GM12878 (cell line): ENCODE measurements around the gene SCUBE2. TPM values are rescaled to one million over a fixed set of nuclear protein-coding genes. Genes with fewer than 3 reads are reported as not detected.
A peak's percentile ranks its signal among the peaks of the same experiment; 100 is the strongest.

Experiments
- ATAC-seq: fragments of 200-7000 bp; cut with Tn5 transposase; 3 replicates; pipeline ENCODE4 v1.9.1; 2020; ENCODE audit warnings: mild to moderate bottlenecking, moderate library complexity
- BruUV-seq: library from RNA; stranded (reverse); fragments of 400-500 nt; replicated peaks from 2 replicates; lab custom pipeline; 2021; lab: Mats Ljungman, UMichigan
- CTCF ChIA-PET: fragments of 300-600 bp; sonication (Branson Sonifier 250); formaldehyde crosslinking; extraction: SDS; loops from one replicate; lab custom pipeline; 2021; ENCODE audit warnings: inconsistent platforms; lab: Yijun Ruan, JAX
- POLR2A ChIA-PET: fragments of 350-600 bp; formaldehyde crosslinking; extraction: SDS; loops from one replicate; lab custom pipeline; 2021; ENCODE audit warnings: inconsistent platforms; lab: Charles Lee
- RAD21 ChIA-PET: fragments of 300-600 bp; sonication (Branson Sonifier 250); formaldehyde crosslinking; loops from one replicate; lab custom pipeline; 2023; ENCODE audit warnings: antibody characterized with exemption; ENCODE audit not compliant: unreplicated experiment; lab: Charles Lee
- SMC1A ChIA-PET: fragments of 300-600 bp; sonication (Branson Sonifier 250); formaldehyde crosslinking; loops from one replicate; lab custom pipeline; 2023; ENCODE audit not compliant: unreplicated experiment, uncharacterized antibody; lab: Charles Lee
- DNase-seq: peaks from one replicate; pipeline ENCODE4 v3.0.0-alpha.2; 2011; ENCODE audit warnings: low read depth, low spot score
- FAIRE-seq: peaks from 3 replicates; lab custom pipeline; 2011; peaks lifted over from hg19 to GRCh38; lab: Jason Lieb, UNC
- H2AFZ ChIP-seq: 2 replicates; pipeline ENCODE4 v1.6.0; 2011; ENCODE audit warnings: low read depth, low read length, control low read depth; ENCODE audit not compliant: control insufficient read depth
- H3K27ac ChIP-seq: 2 replicates; pipeline ENCODE4 v1.5.1; 2011; ENCODE audit warnings: control low read depth; ENCODE audit not compliant: control insufficient read depth, insufficient read depth
- H3K27me3 ChIP-seq, 2 experiments: replicated peaks in 1 of 2; 2 replicates each; pipeline versions ENCODE4 v1.6.0 to v1.6.1; 2011; ENCODE audit warnings: low read length in 1 of 2; ENCODE audit not compliant: control insufficient read depth in 2 of 2, insufficient read depth in 2 of 2
- H3K36me3 ChIP-seq, 2 experiments: 2 replicates each; pipeline ENCODE4 v1.5.1; 2011; ENCODE audit warnings: low read length in 1 of 2; ENCODE audit not compliant: control insufficient read depth in 2 of 2, insufficient read depth in 2 of 2
- H3K4me1 ChIP-seq: 2 replicates; pipeline ENCODE4 v1.6.1; 2011; ENCODE audit warnings: mild to moderate bottlenecking, low read length, moderate library complexity, mixed read lengths; ENCODE audit not compliant: control insufficient read depth, insufficient read depth
- H3K4me2 ChIP-seq: 2 replicates; pipeline ENCODE4 v1.6.0; 2011; ENCODE audit warnings: control low read depth; ENCODE audit not compliant: control insufficient read depth, insufficient read depth
- H3K4me3 ChIP-seq: fragments of 200-600 bp; sonication (generic); 2 replicates; pipeline ENCODE4 v1.5.1; 2016
- H3K79me2 ChIP-seq: 2 replicates; pipeline ENCODE4 v1.6.0; 2011; ENCODE audit warnings: low read length; ENCODE audit not compliant: control insufficient read depth, insufficient read depth
- H3K9ac ChIP-seq: 2 replicates; pipeline ENCODE4 v1.8.0; 2011; ENCODE audit warnings: low read length, control low read depth, mixed read lengths; ENCODE audit not compliant: control insufficient read depth, insufficient read depth
- H3K9me3 ChIP-seq: replicated peaks from 3 replicates; pipeline ENCODE4 v1.5.1; 2011; ENCODE audit warnings: mild to moderate bottlenecking, low read length; ENCODE audit not compliant: control insufficient read depth, insufficient read depth
- H4K20me1 ChIP-seq: 2 replicates; pipeline ENCODE4 v1.6.0; 2011; ENCODE audit not compliant: control insufficient read depth, insufficient read depth
- ESRRA ChIP-seq: IDR thresholded peaks from 2 replicates; pipeline ENCODE4 v1.6.1; 2012; ENCODE audit warnings: mild to moderate bottlenecking, low read length, improper control_type of control experiment
- ETV6 ChIP-seq, 2 experiments: fragments of 450-650 bp in 1 of 2; IDR thresholded peaks in 1 of 2; conservative IDR thresholded peaks in 1 of 2; 2 replicates each; pipeline ENCODE4 v1.6.1; 2014; ENCODE audit warnings: antibody characterized with exemption in 1 of 2, borderline replicate concordance in 1 of 2, low read depth in 1 of 2, mild to moderate bottlenecking in 1 of 2, moderate library complexity in 1 of 2
- IKZF1 ChIP-seq: fragments of 450-650 bp; conservative IDR thresholded peaks from 2 replicates; pipeline ENCODE4 v1.6.1; 2017; ENCODE audit warnings: antibody characterized with exemption, mild to moderate bottlenecking
- PAX5 ChIP-seq: IDR thresholded peaks from 2 replicates; pipeline ENCODE4 v1.6.1; 2011; ENCODE audit warnings: low read depth, low read length, borderline replicate concordance
- POLR2A ChIP-seq: IDR thresholded peaks from 2 replicates; pipeline ENCODE4 v1.6.1; 2011; ENCODE audit warnings: low read depth, mild to moderate bottlenecking, low read length
- PRDM15 ChIP-seq: fragments of 450-650 bp; formaldehyde crosslinking; IDR thresholded peaks from 2 replicates; pipeline ENCODE4 v1.4.0; 2020; ENCODE audit warnings: mild to moderate bottlenecking, moderate library complexity
- SREBF1 ChIP-seq: IDR thresholded peaks from 2 replicates; pipeline ENCODE4 v1.6.1; 2012; ENCODE audit warnings: mild to moderate bottlenecking, low read length
- ZSCAN29 ChIP-seq: fragments of 450-650 bp; IDR thresholded peaks from 2 replicates; pipeline ENCODE4 v1.6.1; 2017; ENCODE audit warnings: mild to moderate bottlenecking, moderate library complexity
- WGBS: methylation state at CpG from one replicate; pipeline ENCODE4 v1.1.6; 2016; ENCODE audit warnings: low lambda C conversion rate; ENCODE audit not compliant: insufficient replicate concordance, insufficient coverage; ENCODE audit errors: missing lambda C conversion rate; 5-methylcytosine and 5-hydroxymethylcytosine counted together
- in situ Hi-C: fragments of 300-500 bp; cut with MboI; formaldehyde crosslinking; loops from 9 replicates; pipeline ENCODE4 v1.14.3; 2018; ENCODE audit warnings: mixed read lengths
- intact Hi-C: fragments of 100-400 bp; cut with micrococcal nuclease; formaldehyde crosslinking; loops from one replicate; pipeline ENCODE4 v1.14.2; 2022; ENCODE audit not compliant: unreplicated experiment
- polyA plus RNA-seq, 11 experiments: library from polyadenylated mRNA; depleted of rRNA in 4 of 11; unstranded in 6 of 11; stranded (reverse) in 5 of 11; fragments of >200 nt; fragmentation: Nextera tagmentation in 4 of 11; fragmentation: Illumina TruSeq in 1 of 11; extraction: Ambion mirVana in 4 of 11; extraction: Trizol in 1 of 11; gene quantifications; 1 replicate in 1 of 11; 2 replicates in 10 of 11; pipeline versions ENCODE4 v1.2.1 to v1.2.3, GENCODE V29; 2011 to 2016; ENCODE audit warnings: inconsistent platforms in 2 of 11, missing spikeins in 2 of 11, low read depth in 1 of 11
- total RNA-seq, 4 experiments: library from RNA; depleted of rRNA in 3 of 4; stranded (reverse); fragments of >200 nt in 3 of 4; fragmentation: Illumina TruSeq in 1 of 4; extraction: Trizol in 1 of 4; gene quantifications; 2 replicates each; pipeline versions ENCODE4 v1.2.1 to v1.2.3, GENCODE V29; 2013 to 2021
- TF ChIP-seq, protein P1 (sequence below): fragments of 450-650 bp; formaldehyde crosslinking; IDR thresholded peaks from 2 replicates; pipeline ENCODE4 v1.4.0; 2022; ENCODE audit warnings: mild to moderate bottlenecking, moderate library complexity
- TF ChIP-seq, protein P2 (sequence below): fragments of 450-650 bp; IDR thresholded peaks from 2 replicates; pipeline ENCODE4 v1.6.1; 2017; ENCODE audit warnings: antibody characterized with exemption, mild to moderate bottlenecking, moderate library complexity

The SCUBE2 gene
- total and polyA plus RNA-seq, 10 of the 15 experiments (the other 5 are each of a cell fraction or from before 2014, with no cell fraction given) = 0.12 to 0.56 (median 0.31) TPM; not detected in 2

GRCh38 chr11:9014826-9015225, 76.6 kb downstream of the SCUBE2 start:
- Histone ChIP-seq H3K9me3 (no peaks in the 10 kb centered on the region), H3K9ac (no peak overlapping the region), H2AFZ (no peak overlapping the region), H3K27me3 (no peaks in the 10 kb centered on the region; a peak in 1 of 4 replicates), H3K4me3 (no peak overlapping the region), H3K4me2 (no peak overlapping the region), H3K36me3 (no peaks in the 10 kb centered on the region), H4K20me1 (no peaks in the 10 kb centered on the region), H3K27ac (no peak overlapping the region), H3K79me2 (no peaks in the 10 kb centered on the region), H3K4me1 (no peaks in the 10 kb centered on the region; the same call in none of the 2 replicates)
- no peak for TF ChIP-seq POLR2A
- TF ChIP-seq, protein P1, sequence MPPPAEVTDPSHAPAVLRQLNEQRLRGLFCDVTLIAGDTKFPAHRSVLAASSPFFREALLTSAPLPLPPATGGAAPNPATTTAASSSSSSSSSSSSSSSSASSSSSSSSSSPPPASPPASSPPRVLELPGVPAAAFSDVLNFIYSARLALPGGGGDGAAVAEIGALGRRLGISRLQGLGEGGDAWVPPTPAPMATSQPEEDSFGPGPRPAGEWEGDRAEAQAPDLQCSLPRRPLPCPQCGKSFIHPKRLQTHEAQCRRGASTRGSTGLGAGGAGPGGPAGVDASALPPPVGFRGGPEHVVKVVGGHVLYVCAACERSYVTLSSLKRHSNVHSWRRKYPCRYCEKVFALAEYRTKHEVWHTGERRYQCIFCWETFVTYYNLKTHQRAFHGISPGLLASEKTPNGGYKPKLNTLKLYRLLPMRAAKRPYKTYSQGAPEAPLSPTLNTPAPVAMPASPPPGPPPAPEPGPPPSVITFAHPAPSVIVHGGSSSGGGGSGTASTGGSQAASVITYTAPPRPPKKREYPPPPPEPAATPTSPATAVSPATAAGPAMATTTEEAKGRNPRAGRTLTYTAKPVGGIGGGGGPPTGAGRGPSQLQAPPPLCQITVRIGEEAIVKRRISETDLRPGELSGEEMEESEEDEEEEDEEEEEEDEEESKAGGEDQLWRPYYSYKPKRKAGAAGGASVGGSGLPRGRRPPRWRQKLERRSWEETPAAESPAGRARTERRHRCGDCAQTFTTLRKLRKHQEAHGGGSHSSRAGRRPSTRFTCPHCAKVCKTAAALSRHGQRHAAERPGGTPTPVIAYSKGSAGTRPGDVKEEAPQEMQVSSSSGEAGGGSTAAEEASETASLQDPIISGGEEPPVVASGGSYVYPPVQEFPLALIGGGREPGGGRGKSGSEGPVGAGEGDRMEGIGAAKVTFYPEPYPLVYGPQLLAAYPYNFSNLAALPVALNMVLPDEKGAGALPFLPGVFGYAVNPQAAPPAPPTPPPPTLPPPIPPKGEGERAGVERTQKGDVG = no peak
- no peak for TF ChIP-seq ESRRA
- TF ChIP-seq SREBF1 = no peak
- no peak for TF ChIP-seq IKZF1
- TF ChIP-seq, protein P2, sequence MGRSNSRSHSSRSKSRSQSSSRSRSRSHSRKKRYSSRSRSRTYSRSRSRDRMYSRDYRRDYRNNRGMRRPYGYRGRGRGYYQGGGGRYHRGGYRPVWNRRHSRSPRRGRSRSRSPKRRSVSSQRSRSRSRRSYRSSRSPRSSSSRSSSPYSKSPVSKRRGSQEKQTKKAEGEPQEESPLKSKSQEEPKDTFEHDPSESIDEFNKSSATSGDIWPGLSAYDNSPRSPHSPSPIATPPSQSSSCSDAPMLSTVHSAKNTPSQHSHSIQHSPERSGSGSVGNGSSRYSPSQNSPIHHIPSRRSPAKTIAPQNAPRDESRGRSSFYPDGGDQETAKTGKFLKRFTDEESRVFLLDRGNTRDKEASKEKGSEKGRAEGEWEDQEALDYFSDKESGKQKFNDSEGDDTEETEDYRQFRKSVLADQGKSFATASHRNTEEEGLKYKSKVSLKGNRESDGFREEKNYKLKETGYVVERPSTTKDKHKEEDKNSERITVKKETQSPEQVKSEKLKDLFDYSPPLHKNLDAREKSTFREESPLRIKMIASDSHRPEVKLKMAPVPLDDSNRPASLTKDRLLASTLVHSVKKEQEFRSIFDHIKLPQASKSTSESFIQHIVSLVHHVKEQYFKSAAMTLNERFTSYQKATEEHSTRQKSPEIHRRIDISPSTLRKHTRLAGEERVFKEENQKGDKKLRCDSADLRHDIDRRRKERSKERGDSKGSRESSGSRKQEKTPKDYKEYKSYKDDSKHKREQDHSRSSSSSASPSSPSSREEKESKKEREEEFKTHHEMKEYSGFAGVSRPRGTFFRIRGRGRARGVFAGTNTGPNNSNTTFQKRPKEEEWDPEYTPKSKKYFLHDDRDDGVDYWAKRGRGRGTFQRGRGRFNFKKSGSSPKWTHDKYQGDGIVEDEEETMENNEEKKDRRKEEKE = no peak
- no peak for TF ChIP-seq ZSCAN29
- TF ChIP-seq PAX5 = no peak
- TF ChIP-seq ETV6 (conservative IDR thresholded peaks at IDR 0.05 in 1 of 2, IDR thresholded peaks at IDR 0.05 in 1 of 2; ENCODE audit: borderline replicate concordance in 1 of 2, low read depth in 1 of 2) = no peak
- TF ChIP-seq PRDM15 (CRISPR knock-in tag) = no peak
- ChIA-PET RAD21 (interaction anchor here (0.6 to 5.0 kb wide), 9 partner anchors 17 to 493 kb away, joined by 3 to 106 read pairs (median 6); no protein-coding TSS in a partner anchor), POLR2A (interaction anchor here (0.5 kb wide), 1 partner anchor 264 kb away, joined by 4 read pairs; no protein-coding TSS in a partner anchor), CTCF (interaction anchor here (0.6 to 10.2 kb wide), 26 partner anchors 8 to 735 kb away, joined by 3 to 323 read pairs (median 4); no protein-coding TSS in a partner anchor), SMC1A (interaction anchor here (0.8 to 4.9 kb wide), 18 partner anchors 9 to 492 kb away, joined by 3 to 95 read pairs (median 8); no protein-coding TSS in a partner anchor)
- in situ Hi-C loops = loop anchor here (5.0 kb wide), 1 partner anchor 122 kb away; no protein-coding TSS in a partner anchor
- ATAC-seq (peak; percentile 46), FAIRE-seq (no peak), DNase-seq (no peak)
- no TSS peak for BruUV-seq
- 84% methylated on average over 3 of the region's 3 CpGs for WGBS
- intact Hi-C loops = loop anchor here (1.0 to 10.0 kb wide), 5 partner anchors 46 to 492 kb away; partner anchors contain the start of gene SCUBE2
